Measurements from ENCODE around the gene SIK2.

DNA sequence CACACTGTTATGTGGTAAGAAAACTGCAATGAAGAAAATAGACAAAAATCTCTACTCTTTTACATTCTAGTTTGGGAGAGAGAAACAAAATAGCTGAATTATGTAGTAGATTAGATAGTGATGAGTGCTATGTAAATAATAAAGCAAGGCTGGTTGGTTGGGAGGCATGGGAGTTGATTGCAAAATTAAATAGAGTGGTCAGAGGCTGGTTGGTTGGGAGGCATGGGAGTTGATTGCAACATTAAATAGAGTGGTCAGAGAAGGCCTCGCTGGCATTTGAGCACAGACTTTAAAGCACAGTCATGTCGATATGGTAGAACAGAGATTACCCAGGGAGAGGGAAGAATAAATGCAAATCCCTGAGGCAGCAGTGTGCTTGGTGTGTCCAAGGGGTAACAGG is 22.4 kb downstream of the SIK2 start:
- TF ChIP-seq, protein P1, sequence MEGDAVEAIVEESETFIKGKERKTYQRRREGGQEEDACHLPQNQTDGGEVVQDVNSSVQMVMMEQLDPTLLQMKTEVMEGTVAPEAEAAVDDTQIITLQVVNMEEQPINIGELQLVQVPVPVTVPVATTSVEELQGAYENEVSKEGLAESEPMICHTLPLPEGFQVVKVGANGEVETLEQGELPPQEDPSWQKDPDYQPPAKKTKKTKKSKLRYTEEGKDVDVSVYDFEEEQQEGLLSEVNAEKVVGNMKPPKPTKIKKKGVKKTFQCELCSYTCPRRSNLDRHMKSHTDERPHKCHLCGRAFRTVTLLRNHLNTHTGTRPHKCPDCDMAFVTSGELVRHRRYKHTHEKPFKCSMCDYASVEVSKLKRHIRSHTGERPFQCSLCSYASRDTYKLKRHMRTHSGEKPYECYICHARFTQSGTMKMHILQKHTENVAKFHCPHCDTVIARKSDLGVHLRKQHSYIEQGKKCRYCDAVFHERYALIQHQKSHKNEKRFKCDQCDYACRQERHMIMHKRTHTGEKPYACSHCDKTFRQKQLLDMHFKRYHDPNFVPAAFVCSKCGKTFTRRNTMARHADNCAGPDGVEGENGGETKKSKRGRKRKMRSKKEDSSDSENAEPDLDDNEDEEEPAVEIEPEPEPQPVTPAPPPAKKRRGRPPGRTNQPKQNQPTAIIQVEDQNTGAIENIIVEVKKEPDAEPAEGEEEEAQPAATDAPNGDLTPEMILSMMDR (conservative IDR thresholded peaks at IDR 0.05; ENCODE audit: low read depth, low read length): no peak
- TF ChIP-seq EZH2 (IDR thresholded peaks at IDR 0.05; ENCODE audit: low read length, unreplicated experiment): no peak

Data from PC-3 (cell line).